ENCODE results near the gene TCF25. TPM values are rescaled to one million over a fixed set of nuclear protein-coding genes. Genes with fewer than 3 reads are reported as not detected.

Gene TCF25
- total RNA-seq, 4 donors from 2014 or later = 144 to 266 (median 201) TPM

DNA sequence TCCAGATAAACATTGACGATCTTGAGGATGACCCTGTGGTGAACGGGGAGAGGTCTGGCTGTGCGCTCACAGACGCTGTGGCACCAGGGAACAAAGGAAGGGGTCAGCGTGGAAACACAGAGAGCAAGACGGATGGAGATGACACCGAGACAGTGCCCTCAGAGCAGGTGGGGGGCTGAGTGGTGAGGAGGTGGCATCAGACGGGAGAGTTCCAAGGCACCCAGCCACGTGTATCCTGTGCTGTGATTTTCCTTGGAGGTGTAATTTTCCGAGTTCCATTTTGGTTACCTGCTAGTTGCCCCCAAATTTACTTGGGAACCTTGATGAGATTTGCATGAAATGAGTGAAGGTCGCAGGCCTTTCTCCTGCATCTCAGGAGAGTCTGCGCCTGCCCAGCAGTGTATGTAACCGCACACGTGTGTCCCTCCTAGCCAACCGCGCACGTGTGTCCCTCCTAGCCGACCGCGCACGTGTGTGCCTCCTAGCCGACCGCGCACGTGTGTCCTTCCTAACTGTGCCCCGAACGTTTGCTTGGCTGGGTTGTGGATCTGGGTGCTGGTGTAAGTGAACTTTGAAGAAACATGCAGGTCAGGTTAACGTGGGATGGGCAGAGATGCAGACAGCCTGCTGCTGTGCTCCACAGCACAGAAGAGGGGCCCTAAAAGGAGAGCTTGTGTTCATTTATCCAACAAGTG lies 10.1 kb downstream of the TCF25 start:
- Histone ChIP-seq H3K27me3 (no peaks in the 10 kb centered on the region), H3K4me3 (replicated peaks in 1 of 3) (no peak overlapping the region), H3K27ac (no peak overlapping the region), H3K36me3 (peaks cover 58 to 63% of the 10 kb centered on the region in 2 donors), H3K9me3 (no peaks in the 10 kb centered on the region), H3K4me1 (no peaks in the 10 kb centered on the region)
- 91% methylated on average over 28 of the region's 28 CpGs for WGBS, 2 donors
- DNase-seq = no peak
- TF ChIP-seq POLR2A (IDR thresholded peaks at IDR 0.05) = no peak
- TF ChIP-seq, protein P1, sequence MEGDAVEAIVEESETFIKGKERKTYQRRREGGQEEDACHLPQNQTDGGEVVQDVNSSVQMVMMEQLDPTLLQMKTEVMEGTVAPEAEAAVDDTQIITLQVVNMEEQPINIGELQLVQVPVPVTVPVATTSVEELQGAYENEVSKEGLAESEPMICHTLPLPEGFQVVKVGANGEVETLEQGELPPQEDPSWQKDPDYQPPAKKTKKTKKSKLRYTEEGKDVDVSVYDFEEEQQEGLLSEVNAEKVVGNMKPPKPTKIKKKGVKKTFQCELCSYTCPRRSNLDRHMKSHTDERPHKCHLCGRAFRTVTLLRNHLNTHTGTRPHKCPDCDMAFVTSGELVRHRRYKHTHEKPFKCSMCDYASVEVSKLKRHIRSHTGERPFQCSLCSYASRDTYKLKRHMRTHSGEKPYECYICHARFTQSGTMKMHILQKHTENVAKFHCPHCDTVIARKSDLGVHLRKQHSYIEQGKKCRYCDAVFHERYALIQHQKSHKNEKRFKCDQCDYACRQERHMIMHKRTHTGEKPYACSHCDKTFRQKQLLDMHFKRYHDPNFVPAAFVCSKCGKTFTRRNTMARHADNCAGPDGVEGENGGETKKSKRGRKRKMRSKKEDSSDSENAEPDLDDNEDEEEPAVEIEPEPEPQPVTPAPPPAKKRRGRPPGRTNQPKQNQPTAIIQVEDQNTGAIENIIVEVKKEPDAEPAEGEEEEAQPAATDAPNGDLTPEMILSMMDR (IDR thresholded peaks at IDR 0.05) = no peak
- intact Hi-C loops (cut with DNase I) = no loop called here

DNA sequence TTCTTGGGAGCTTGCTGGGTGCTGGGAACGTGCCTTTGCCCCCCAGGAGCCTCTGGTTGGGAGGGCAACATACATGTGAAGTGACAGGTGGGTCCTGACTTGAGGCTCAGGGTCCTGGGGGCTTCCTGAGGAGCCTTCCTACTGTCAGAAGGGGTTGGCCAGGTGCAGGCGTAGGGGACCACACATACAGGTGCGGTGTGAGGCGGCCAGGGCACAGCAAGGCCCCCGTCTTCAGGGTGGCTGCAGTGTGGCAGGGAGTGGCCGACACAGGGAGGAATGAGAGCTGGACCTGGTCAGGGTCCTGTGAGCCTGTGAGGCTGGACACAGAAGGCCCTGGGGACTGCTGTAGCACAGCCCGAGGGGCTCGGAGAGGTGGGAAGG lies 10.6 kb downstream of the TCF25 start:
- no peak overlapping the region for H3K4me3 ChIP-seq (replicated peaks in 1 of 3)
- H3K27ac ChIP-seq = peak overlapping the region in 1 of 3 donors; percentile 11
- TF ChIP-seq, protein P1 (IDR thresholded peaks at IDR 0.05) = no peak
- no peak for TF ChIP-seq POLR2A (IDR thresholded peaks at IDR 0.05)
- no peaks in the 10 kb centered on the region for H3K27me3 ChIP-seq
- peaks cover 60 to 61% of the 10 kb centered on the region in 2 donors for H3K36me3 ChIP-seq
- intact Hi-C loops (cut with DNase I) = no loop called here
- no peaks in the 10 kb centered on the region for H3K9me3 ChIP-seq
- no peak for DNase-seq
- H3K4me1 ChIP-seq = no peaks in the 10 kb centered on the region
- 86 to 90% methylated on average over 4 to 8 of the region's 8 CpGs for whole genome bisulfite sequencing, 2 donors

DNA sequence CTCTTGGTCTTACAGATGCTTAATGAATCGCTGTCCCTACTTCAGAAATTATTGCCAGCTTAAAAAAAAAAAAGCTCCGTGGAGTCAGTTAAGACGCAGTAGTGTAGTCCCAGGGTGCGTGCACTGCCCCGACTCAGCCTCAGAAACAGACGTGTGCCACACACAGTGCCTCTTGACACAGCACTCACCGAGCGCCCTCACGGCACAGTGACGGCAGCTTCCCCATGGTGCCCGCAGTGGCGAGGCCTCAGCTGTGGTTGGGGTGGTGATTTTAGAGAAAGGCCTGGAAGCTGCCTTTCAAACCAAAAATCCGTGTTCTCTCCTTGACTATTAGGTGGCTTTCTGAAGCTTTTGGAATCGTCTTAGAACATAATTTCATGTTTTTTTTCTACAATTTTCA lies 13.9 kb downstream of the TCF25 start:
- 94 to 95% methylated on average over 14 of the region's 14 CpGs for WGBS, 2 donors

DNA sequence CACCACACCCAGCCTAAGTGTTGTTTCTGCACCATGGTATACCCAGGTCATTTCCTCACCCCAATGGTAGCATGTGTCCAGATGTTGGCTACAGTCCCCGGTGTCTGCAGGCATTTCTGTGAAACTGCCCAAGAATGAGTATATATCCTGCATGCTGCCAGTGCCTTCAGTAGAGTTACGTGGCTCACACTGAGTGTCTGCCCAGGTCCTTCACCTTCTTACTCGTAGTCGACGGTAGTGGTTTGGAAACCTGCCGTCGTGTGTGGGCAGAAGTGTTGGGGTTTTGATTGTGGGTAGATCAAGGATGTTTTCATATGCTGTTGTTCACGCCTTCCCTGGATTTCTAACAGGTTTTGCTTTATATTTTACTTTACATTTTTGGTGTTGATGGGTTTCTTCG lies 16.8 kb downstream of the TCF25 start:
- DNase-seq = no peak
- intact Hi-C loops (cut with DNase I) = no loop called here
- H3K4me1 ChIP-seq = no peaks in the 10 kb centered on the region
- H3K9me3 ChIP-seq = no peaks in the 10 kb centered on the region
- WGBS, 2 donors = 83 to 90% methylated on average over 9 of the region's 9 CpGs
- H3K27ac ChIP-seq = no peak overlapping the region
- no peaks in the 10 kb centered on the region for H3K27me3 ChIP-seq
- H3K36me3 ChIP-seq = peaks cover 87 to 91% of the 10 kb centered on the region in 2 donors
- TF ChIP-seq, protein P1 (IDR thresholded peaks at IDR 0.05) = no peak
- no peak for TF ChIP-seq POLR2A (IDR thresholded peaks at IDR 0.05)
- no peak overlapping the region for H3K4me3 ChIP-seq (replicated peaks in 1 of 3)

More for the DNA sequence above, 13.9 kb downstream of the TCF25 start:
- Histone ChIP-seq H3K9me3 (no peaks in the 10 kb centered on the region), H3K27ac (no peak overlapping the region), H3K27me3 (no peaks in the 10 kb centered on the region), H3K4me3 (replicated peaks in 1 of 3) (no peak overlapping the region), H3K36me3 (peaks cover 83 to 87% of the 10 kb centered on the region in 2 donors), H3K4me1 (no peaks in the 10 kb centered on the region)
- DNase-seq = no peak
- intact Hi-C loops (cut with DNase I) = no loop called here
- TF ChIP-seq POLR2A (IDR thresholded peaks at IDR 0.05) = no peak
- TF ChIP-seq, protein P1 (IDR thresholded peaks at IDR 0.05) = no peak

DNA sequence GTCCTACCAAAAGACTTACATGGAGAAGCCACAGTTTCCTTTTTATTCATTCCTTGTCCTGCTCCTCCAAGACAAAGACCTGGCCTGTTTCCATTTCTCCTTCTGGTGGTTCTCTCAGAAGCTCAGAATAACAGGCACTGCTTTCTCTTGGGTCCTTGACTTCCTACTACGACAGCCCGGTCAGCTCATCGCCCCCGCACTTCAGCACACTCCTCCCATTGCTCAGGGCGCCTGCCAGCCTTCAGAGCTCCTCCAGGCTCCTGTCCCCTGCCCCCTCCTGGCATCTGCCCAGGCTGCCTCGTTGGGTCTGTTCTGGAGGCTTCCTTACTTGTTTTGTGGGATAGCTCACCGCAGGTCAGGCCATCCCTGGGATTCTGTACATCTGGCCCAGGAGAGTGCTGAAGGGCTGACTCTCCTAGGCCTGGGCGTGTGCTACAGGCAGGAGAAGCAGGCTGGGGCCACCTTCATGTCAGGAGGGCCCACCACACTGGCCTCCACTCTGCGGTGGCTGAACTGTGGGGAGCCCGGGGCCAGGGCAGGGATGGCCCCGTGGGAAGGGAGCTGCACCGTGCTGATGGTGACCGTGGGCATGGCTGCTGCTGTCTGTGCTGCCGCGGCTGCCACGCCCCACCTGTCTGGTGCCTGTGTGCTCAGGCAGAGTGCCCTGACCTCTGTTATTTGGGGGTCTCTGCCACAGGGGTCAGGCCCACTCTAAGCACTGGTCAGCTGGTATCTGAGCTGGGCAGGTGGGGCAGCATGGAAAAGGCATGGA lies 17.7 kb downstream of the TCF25 start:
- no peak for TF ChIP-seq POLR2A (IDR thresholded peaks at IDR 0.05)
- TF ChIP-seq, protein P1 (IDR thresholded peaks at IDR 0.05) = no peak
- H3K27ac ChIP-seq = no peak overlapping the region

More for the DNA sequence above, 17.7 kb downstream of the TCF25 start:
- peaks cover 86 to 91% of the 10 kb centered on the region in 2 donors for H3K36me3 ChIP-seq
- DNase-seq = no peak
- H3K4me1 ChIP-seq = no peaks in the 10 kb centered on the region
- H3K9me3 ChIP-seq = no peaks in the 10 kb centered on the region
- WGBS, 2 donors = 71 to 78% methylated on average over 8 to 11 of the region's 16 CpGs
- H3K27me3 ChIP-seq = no peaks in the 10 kb centered on the region
- no peak overlapping the region for H3K4me3 ChIP-seq (replicated peaks in 1 of 3)
- intact Hi-C loops (cut with DNase I) = no loop called here

All from thyroid gland (tissue), 4 donors.